OCI-LY1 (cell line): ENCODE data around the gene NDUFAF3.

ENCODE experiments used
- H2AFZ ChIP-seq: fragments of 200-600 bp; sonication (generic), shearing (Covaris generic); 2 replicates; pipeline ENCODE4 v1.6.0; 2014; ENCODE audit warnings: antibody characterized with exemption, mild to moderate bottlenecking, low read length
- H3F3A ChIP-seq: fragments of 200-600 bp; sonication (generic), shearing (Covaris generic); 2 replicates; pipeline ENCODE4 v1.6.0; 2014; ENCODE audit warnings: mild to moderate bottlenecking, antibody characterized with exemption, low read length, moderate library complexity; ENCODE audit not compliant: insufficient read depth
- H3K27ac ChIP-seq: fragments of 200-600 bp; sonication (generic); 2 replicates; pipeline ENCODE4 v1.5.1; 2014; ENCODE audit warnings: low read length, mixed run types, mild to moderate bottlenecking, low read depth; ENCODE audit not compliant: poor library complexity, severe bottlenecking
- H3K27me3 ChIP-seq: fragments of 200-600 bp; sonication (generic); 2 replicates; pipeline ENCODE4 v1.6.0; 2014; ENCODE audit warnings: antibody characterized with exemption, mild to moderate bottlenecking, low read length, moderate library complexity; ENCODE audit not compliant: insufficient read depth
- H3K36me3 ChIP-seq: fragments of 200-600 bp; sonication (generic); 2 replicates; pipeline ENCODE4 v1.6.1; 2014; ENCODE audit warnings: mild to moderate bottlenecking, antibody characterized with exemption, low read length, moderate library complexity, mixed read lengths; ENCODE audit not compliant: insufficient read depth
- H3K4me1 ChIP-seq: fragments of 200-600 bp; sonication (generic); 2 replicates; pipeline ENCODE4 v1.5.1; 2014; ENCODE audit warnings: mild to moderate bottlenecking, low read length, moderate library complexity; ENCODE audit not compliant: insufficient read depth, severe bottlenecking
- H3K4me2 ChIP-seq: fragments of 200-600 bp; sonication (generic), shearing (Covaris generic); 2 replicates; pipeline ENCODE4 v1.6.1; 2014; ENCODE audit warnings: low read length
- H3K4me3 ChIP-seq: fragments of 200-600 bp; sonication (generic); 2 replicates; pipeline ENCODE4 v1.5.1; 2014; ENCODE audit warnings: low read length, low read depth, mild to moderate bottlenecking, mixed read lengths; ENCODE audit not compliant: poor library complexity, severe bottlenecking
- H3K79me2 ChIP-seq: fragments of 200-600 bp; shearing (Covaris generic); 2 replicates; pipeline ENCODE4 v1.6.1; 2016; ENCODE audit warnings: mixed run types, low read length, mixed read lengths; ENCODE audit not compliant: insufficient read depth
- H3K9ac ChIP-seq: fragments of 200-600 bp; sonication (generic), shearing (Covaris generic); 2 replicates; pipeline ENCODE4 v1.6.1; 2014; ENCODE audit warnings: mild to moderate bottlenecking, low read length, mixed read lengths
- H3K9me2 ChIP-seq: fragments of 200-600 bp; sonication (generic), shearing (Covaris generic); 2 replicates; pipeline ENCODE4 v1.6.1; 2014; ENCODE audit warnings: low read depth, mild to moderate bottlenecking, low read length, mixed read lengths
- H3K9me3 ChIP-seq: fragments of 200-600 bp; shearing (Covaris generic); 2 replicates; pipeline ENCODE4 v1.6.1; 2014; ENCODE audit warnings: low read length, mixed read lengths
- H4K20me1 ChIP-seq: fragments of 200-600 bp; sonication (generic), shearing (Covaris generic); 2 replicates; pipeline ENCODE4 v1.6.0; 2016; ENCODE audit warnings: mild to moderate bottlenecking, low read length; ENCODE audit not compliant: insufficient read depth
- EZH2 ChIP-seq: fragments of 200-600 bp; sonication (generic), shearing (Covaris generic); IDR thresholded peaks from 2 replicates; pipeline ENCODE4 v1.8.0; 2017; ENCODE audit warnings: borderline replicate concordance, mixed run types, mild to moderate bottlenecking, antibody characterized with exemption, low read length, moderate library complexity, mixed read lengths
- TF ChIP-seq, protein P1 (sequence below): fragments of 200-600 bp; sonication (generic), shearing (Covaris generic); IDR thresholded peaks from 2 replicates; pipeline ENCODE4 v1.5.1; 2017; ENCODE audit warnings: mild to moderate bottlenecking, antibody characterized with exemption, low read length, moderate library complexity, mixed read lengths

The NDUFAF3 gene

DNA sequence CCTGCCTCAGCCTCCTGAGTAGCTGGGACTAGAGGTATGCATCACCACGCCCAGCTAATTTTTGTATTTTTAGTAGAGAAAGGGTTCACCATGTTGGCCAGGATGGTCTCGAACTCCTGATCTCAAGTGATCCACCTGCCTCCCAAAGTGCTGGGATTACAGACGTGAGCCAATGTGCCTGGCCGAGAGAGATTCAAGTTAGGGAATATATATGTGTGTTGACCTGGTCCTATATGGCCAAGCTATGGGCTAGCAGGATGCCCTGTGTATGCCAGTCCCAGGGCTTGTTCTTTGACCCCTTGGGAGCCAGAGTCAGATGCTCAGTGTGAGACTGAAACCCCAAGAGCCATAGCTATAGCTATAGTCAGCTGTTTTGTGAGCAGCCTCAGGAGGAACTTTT lies 1.9 kb downstream of the NDUFAF3 start:
- Histone ChIP-seq H3K79me2 (peaks cover 13% of the 10 kb centered on the region; the same call in 1 of the 2 replicates), H3K27me3 (no peaks in the 10 kb centered on the region), H3K4me3 (no peak overlapping the region), H3K9ac (no peak overlapping the region), H2AFZ (no peak overlapping the region), H3K4me2 (no peak overlapping the region), H3F3A (no peaks in the 10 kb centered on the region), H3K9me3 (no peaks in the 10 kb centered on the region), H3K27ac (no peak overlapping the region), H3K9me2 (no peaks in the 10 kb centered on the region), H3K36me3 (peaks cover 58% of the 10 kb centered on the region), H3K4me1 (peaks cover 63% of the 10 kb centered on the region), H4K20me1 (no peaks in the 10 kb centered on the region)
- no peak for TF ChIP-seq EZH2
- TF ChIP-seq, protein P1, sequence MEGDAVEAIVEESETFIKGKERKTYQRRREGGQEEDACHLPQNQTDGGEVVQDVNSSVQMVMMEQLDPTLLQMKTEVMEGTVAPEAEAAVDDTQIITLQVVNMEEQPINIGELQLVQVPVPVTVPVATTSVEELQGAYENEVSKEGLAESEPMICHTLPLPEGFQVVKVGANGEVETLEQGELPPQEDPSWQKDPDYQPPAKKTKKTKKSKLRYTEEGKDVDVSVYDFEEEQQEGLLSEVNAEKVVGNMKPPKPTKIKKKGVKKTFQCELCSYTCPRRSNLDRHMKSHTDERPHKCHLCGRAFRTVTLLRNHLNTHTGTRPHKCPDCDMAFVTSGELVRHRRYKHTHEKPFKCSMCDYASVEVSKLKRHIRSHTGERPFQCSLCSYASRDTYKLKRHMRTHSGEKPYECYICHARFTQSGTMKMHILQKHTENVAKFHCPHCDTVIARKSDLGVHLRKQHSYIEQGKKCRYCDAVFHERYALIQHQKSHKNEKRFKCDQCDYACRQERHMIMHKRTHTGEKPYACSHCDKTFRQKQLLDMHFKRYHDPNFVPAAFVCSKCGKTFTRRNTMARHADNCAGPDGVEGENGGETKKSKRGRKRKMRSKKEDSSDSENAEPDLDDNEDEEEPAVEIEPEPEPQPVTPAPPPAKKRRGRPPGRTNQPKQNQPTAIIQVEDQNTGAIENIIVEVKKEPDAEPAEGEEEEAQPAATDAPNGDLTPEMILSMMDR = no peak

DNA sequence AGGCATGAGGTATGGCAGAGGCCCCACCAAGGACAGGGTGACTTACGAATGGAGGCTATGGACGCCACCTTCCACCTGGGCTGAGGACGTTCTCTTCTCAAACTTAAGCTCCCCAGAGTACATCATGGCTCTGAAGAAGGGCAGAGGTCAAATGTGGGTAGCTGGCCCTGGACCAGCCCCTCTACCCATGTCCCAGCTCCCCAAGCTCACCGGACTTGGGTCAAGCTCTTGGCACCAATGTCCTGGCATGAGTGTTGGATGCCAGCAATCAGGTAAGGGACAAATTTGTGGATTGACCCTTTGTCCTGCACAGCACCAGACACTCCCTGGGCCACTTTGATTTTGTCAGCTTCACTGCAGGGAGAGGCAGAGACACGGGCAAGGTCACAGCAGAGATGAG lies 2.5 kb downstream of the NDUFAF3 start:
- Histone ChIP-seq H3K9ac (no peak overlapping the region), H3K9me2 (no peaks in the 10 kb centered on the region), H3K4me1 (peaks cover 58% of the 10 kb centered on the region), H3K27me3 (no peaks in the 10 kb centered on the region), H2AFZ (no peak overlapping the region), H3F3A (no peaks in the 10 kb centered on the region), H4K20me1 (no peaks in the 10 kb centered on the region), H3K27ac (no peak overlapping the region), H3K36me3 (peaks cover 59% of the 10 kb centered on the region), H3K79me2 (peaks cover 13% of the 10 kb centered on the region; the same call in 1 of the 2 replicates), H3K9me3 (no peaks in the 10 kb centered on the region), H3K4me2 (no peak overlapping the region), H3K4me3 (no peak overlapping the region)
- no peak for TF ChIP-seq EZH2
- TF ChIP-seq, protein P1 = no peak

DNA sequence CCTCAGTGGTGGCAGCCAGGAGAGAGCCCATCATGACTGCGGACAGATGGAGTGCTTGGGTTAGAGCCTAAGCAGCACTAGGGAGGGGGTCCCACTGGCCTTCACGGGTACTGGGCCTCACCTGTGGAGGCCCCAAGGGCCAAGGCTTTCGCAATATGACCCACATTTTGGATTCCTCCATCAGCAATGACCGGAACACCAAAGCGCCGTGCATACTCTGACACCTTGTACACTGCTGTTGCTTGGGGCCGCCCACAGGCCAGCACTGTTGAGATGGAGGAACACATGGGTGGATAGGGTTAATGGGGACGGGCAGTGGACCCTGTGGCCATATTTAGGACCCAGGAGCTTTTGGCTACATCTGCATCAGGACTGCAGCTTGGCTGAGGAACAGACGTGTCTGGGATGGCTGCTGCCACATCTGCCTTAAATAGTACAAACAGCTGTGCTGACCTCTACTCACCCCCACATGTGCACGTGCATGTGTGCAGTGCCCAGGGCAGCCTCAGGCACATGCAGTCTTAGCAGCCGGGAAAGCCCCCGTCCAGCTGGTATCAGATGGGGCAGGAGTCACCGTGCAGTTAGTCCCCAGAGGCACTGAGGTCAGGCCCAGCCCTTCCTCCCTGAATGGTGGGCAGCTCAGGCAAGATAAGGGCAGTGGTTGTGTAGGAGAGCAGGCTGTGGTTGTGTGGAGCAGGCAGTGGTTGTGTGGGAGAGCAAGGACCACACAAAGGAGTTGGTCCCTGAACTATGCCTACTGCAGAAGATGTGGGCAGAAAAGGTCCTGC lies 3.3 kb downstream of the NDUFAF3 start:
- Histone ChIP-seq H4K20me1 (no peaks in the 10 kb centered on the region), H3K79me2 (peaks cover 6% of the 10 kb centered on the region; the same call in 1 of the 2 replicates), H3K27me3 (no peaks in the 10 kb centered on the region), H3K27ac (peak overlapping the region; percentile 4), H3K9ac (no peak overlapping the region), H3K4me1 (peaks cover 54% of the 10 kb centered on the region), H3K9me3 (no peaks in the 10 kb centered on the region), H3K4me2 (no peak overlapping the region; the same call in 1 of the 2 replicates), H3K4me3 (no peak overlapping the region), H3K9me2 (no peaks in the 10 kb centered on the region), H3K36me3 (peaks cover 64% of the 10 kb centered on the region), H3F3A (0 out of 2 replicates have a peak, but pooled peaks cover 2% of the 10 kb centered on the region), H2AFZ (no peak overlapping the region)
- TF ChIP-seq, protein P1 = no peak
- TF ChIP-seq EZH2 = no peak
